Measurements from ENCODE around the gene TRIO.

TRIO gene

GRCh38 chr5:14440223-14440581 is 297.1 kb downstream of the TRIO start:
- no peak overlapping the region for H3K4me3 ChIP-seq (ENCODE audit: low read depth, low read length)
- DNase-seq (ENCODE audit: low read depth), result no peak
- TF ChIP-seq CTCF (IDR thresholded peaks at IDR 0.05; ENCODE audit: control insufficient read depth, extremely low read depth, insufficient read depth), result no peak

GRCh38 chr5:14440582-14441431 is 297.7 kb downstream of the TRIO start:
- no peak for TF ChIP-seq CTCF (IDR thresholded peaks at IDR 0.05; ENCODE audit: control insufficient read depth, extremely low read depth, insufficient read depth)
- H3K4me3 ChIP-seq (ENCODE audit: low read depth, low read length), result no peak overlapping the region
- no peak for DNase-seq (ENCODE audit: low read depth)

DNA sequence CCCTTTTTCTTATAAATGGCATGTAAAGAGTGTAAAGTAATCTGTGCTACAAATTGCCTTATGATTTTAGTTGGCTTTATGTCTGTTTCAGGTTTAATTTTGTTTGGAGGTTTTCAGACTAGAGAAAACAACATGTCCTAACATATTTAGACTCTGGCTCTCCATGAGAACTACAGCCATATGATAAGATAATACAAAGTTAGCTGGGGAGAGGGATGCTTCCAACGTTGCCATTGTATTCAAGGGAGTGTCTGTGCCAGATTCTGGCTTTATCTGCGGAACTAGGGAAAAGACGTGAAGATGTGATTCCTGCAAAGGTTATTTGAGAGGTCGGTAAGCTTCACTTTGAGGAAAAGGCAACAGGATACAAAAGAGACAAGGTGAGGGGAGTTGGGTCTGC is 298.5 kb downstream of the TRIO start:
- TF ChIP-seq CTCF (IDR thresholded peaks at IDR 0.05; ENCODE audit: control insufficient read depth, extremely low read depth, insufficient read depth), result no peak
- H3K4me3 ChIP-seq (ENCODE audit: low read depth, low read length), result no peak overlapping the region
- no peak for DNase-seq (ENCODE audit: low read depth)

- no peak overlapping the region for H3K4me3 ChIP-seq (ENCODE audit: low read depth, low read length)
- no peak for DNase-seq (ENCODE audit: low read depth)
- no peak for TF ChIP-seq CTCF (IDR thresholded peaks at IDR 0.05; ENCODE audit: control insufficient read depth, extremely low read depth, insufficient read depth)
Observed at GRCh38 chr5:14442536-14442935, 299.4 kb downstream of the TRIO start.

DNA sequence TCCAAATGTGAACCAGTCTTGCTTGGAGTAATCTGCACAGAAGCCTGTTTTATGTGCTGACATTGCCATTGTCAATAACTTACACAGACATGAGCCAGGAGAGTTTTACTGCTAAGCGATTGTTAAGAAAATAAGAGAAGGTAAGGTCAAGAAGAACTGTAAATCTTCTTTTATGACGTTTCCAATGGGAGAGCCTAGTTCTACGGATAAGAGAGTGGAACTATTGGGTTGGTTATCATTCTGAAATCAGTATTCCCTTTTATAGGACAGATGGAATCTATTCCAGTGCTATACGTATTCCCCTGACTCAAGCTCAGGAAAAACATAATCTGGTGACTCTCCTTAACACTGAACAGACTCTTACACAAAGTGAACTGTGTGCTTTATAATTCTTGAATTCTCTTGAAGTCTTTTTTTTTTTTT is 300.5 kb downstream of the TRIO start:
- H3K4me3 ChIP-seq (ENCODE audit: low read depth, low read length), result no peak overlapping the region
- DNase-seq (ENCODE audit: low read depth), result peak; percentile 88
- no peak for TF ChIP-seq CTCF (IDR thresholded peaks at IDR 0.05; ENCODE audit: control insufficient read depth, extremely low read depth, insufficient read depth)

- TF ChIP-seq CTCF (IDR thresholded peaks at IDR 0.05; ENCODE audit: control insufficient read depth, extremely low read depth, insufficient read depth), result no peak
- DNase-seq (ENCODE audit: low read depth), result no peak
- H3K4me3 ChIP-seq (ENCODE audit: low read depth, low read length), result no peak overlapping the region
Observed at GRCh38 chr5:14444161-14444560, 301.0 kb downstream of the TRIO start.

GRCh38 chr5:14445013-14445412 is 301.9 kb downstream of the TRIO start:
- DNase-seq (ENCODE audit: low read depth), result no peak
- TF ChIP-seq CTCF (IDR thresholded peaks at IDR 0.05; ENCODE audit: control insufficient read depth, extremely low read depth, insufficient read depth), result no peak
- H3K4me3 ChIP-seq (ENCODE audit: low read depth, low read length), result no peak overlapping the region
